K562 (cell line): Measurements from ENCODE around the gene EMC6. TPM values are rescaled to one million over a fixed set of nuclear protein-coding genes. Genes with fewer than 3 reads are reported as not detected.

ENCODE experiments used
- BRD4 ChIP-seq: fragments of 200-600 bp; sonication (generic); IDR thresholded peaks from 2 replicates; pipeline ENCODE4 v1.6.1; 2017; ENCODE audit warnings: inconsistent platforms
- EHMT2 ChIP-seq: fragments of 450-650 bp; IDR thresholded peaks from 2 replicates; pipeline ENCODE4 v1.6.1; 2018; ENCODE audit warnings: antibody characterized with exemption
- HDAC2 ChIP-seq: fragments of 450-650 bp; IDR thresholded peaks from 2 replicates; pipeline ENCODE4 v1.6.1; 2016; ENCODE audit warnings: mild to moderate bottlenecking
- KLF13 ChIP-seq: fragments of 450-650 bp; IDR thresholded peaks from 2 replicates; pipeline ENCODE4 v1.6.1; 2016; ENCODE audit warnings: missing genetic modification characterization, low read depth, mild to moderate bottlenecking, missing compliant biosample characterization, moderate library complexity, borderline replicate concordance
- MED1 ChIP-seq: sonication (generic); formaldehyde crosslinking; IDR thresholded peaks from 2 replicates; pipeline ENCODE4 v1.8.1; 2023; ENCODE audit warnings: missing genetic modification reagents, borderline replicate concordance
- NFRKB ChIP-seq: fragments of 450-650 bp; IDR thresholded peaks from 2 replicates; pipeline ENCODE4 v1.6.1; 2016; ENCODE audit warnings: low read depth
- PHF21A ChIP-seq: fragments of 450-650 bp; IDR thresholded peaks from 2 replicates; pipeline ENCODE4 v1.6.1; 2017; ENCODE audit warnings: low read depth, borderline replicate concordance
- RAD21 ChIP-seq, 2 experiments: fragments of 250-450 bp in 1 of 2; fragments of 450-650 bp in 1 of 2; sonication (Bioruptor Pico) in 1 of 2; formaldehyde crosslinking in 1 of 2; IDR thresholded peaks in 1 of 2; conservative IDR thresholded peaks in 1 of 2; 2 replicates each; pipeline versions ENCODE4 v1.4.0 to v1.8.0; 2020 to 2022; ENCODE audit warnings: mild to moderate bottlenecking in 2 of 2, moderate library complexity in 1 of 2
- RCOR1 ChIP-seq, 2 experiments: IDR thresholded peaks; 2 replicates each; pipeline ENCODE4 v1.6.1; 2012; ENCODE audit warnings: low read depth in 2 of 2, low read length in 2 of 2, borderline replicate concordance in 1 of 2, improper control_type of control experiment in 1 of 2
- TEAD4 ChIP-seq, 2 experiments: sonication (generic) in 1 of 2; formaldehyde crosslinking in 1 of 2; IDR thresholded peaks; 2 replicates each; pipeline versions ENCODE4 v1.6.1 to v1.8.0; 2012 to 2022; ENCODE audit warnings: borderline replicate concordance in 1 of 2, inconsistent platforms in 1 of 2, low read length in 1 of 2, mild to moderate bottlenecking in 1 of 2, missing genetic modification reagents in 1 of 2
- U2AF2 ChIP-seq: fragments of 200-400 bp; formaldehyde crosslinking; optimal IDR thresholded peaks from 2 replicates; pipeline ENCODE3; 2017; ENCODE audit warnings: low read depth, mild to moderate bottlenecking, low read length
- UBTF ChIP-seq, 2 experiments: IDR thresholded peaks; 2 replicates each; pipeline ENCODE4 v1.6.1; 2012; ENCODE audit warnings: improper control_type of control experiment in 2 of 2, low read depth in 2 of 2, low read length in 2 of 2, borderline replicate concordance in 1 of 2
- ZNF407 ChIP-seq: fragments of 450-650 bp; IDR thresholded peaks from 2 replicates; pipeline ENCODE4 v1.6.1; 2016; ENCODE audit warnings: low read depth
- ZNF584 ChIP-seq: fragments of 200-800 bp; sonication (Bioruptor generic); IDR thresholded peaks from 2 replicates; pipeline ENCODE4 v1.6.1; 2016; ENCODE audit warnings: low read depth, mild to moderate bottlenecking, missing genetic modification characterization, missing compliant biosample characterization
- ZNF644 ChIP-seq: fragments of 200-800 bp; sonication (Bioruptor generic); IDR thresholded peaks from 2 replicates; pipeline ENCODE4 v1.6.1; 2016; ENCODE audit warnings: low read depth, missing genetic modification characterization, missing compliant biosample characterization
- polyA plus RNA-seq, 8 experiments: library from polyadenylated mRNA; depleted of rRNA in 4 of 8; stranded (reverse) in 5 of 8; unstranded in 3 of 8; fragments of >200 nt; fragmentation: Nextera tagmentation in 2 of 8; fragmentation: Illumina TruSeq in 1 of 8; extraction: Ambion mirVana in 2 of 8; extraction: Trizol in 1 of 8; gene quantifications; 2 replicates each; pipeline versions ENCODE4 v1.2.1 to v1.2.3, GENCODE V29; 2011 to 2014; ENCODE audit warnings: inconsistent platforms in 1 of 8, missing spikeins in 1 of 8
- total RNA-seq, 7 experiments: library from RNA; depleted of rRNA in 6 of 7; stranded (reverse); fragments of >200 nt in 6 of 7; fragmentation: Illumina TruSeq in 2 of 7; extraction: Trizol in 2 of 7; gene quantifications; 2 replicates each; pipeline versions ENCODE4 v1.2.1 to v1.2.3, GENCODE V29; 2011 to 2021; ENCODE audit warnings: low replicate concordance in 1 of 7

The EMC6 gene
- total and polyA plus RNA-seq, 9 of the 15 experiments (the other 6 are each of a cell fraction or from before 2014, with no cell fraction given): 2.9 to 136 (median 24.9) TPM

DNA sequence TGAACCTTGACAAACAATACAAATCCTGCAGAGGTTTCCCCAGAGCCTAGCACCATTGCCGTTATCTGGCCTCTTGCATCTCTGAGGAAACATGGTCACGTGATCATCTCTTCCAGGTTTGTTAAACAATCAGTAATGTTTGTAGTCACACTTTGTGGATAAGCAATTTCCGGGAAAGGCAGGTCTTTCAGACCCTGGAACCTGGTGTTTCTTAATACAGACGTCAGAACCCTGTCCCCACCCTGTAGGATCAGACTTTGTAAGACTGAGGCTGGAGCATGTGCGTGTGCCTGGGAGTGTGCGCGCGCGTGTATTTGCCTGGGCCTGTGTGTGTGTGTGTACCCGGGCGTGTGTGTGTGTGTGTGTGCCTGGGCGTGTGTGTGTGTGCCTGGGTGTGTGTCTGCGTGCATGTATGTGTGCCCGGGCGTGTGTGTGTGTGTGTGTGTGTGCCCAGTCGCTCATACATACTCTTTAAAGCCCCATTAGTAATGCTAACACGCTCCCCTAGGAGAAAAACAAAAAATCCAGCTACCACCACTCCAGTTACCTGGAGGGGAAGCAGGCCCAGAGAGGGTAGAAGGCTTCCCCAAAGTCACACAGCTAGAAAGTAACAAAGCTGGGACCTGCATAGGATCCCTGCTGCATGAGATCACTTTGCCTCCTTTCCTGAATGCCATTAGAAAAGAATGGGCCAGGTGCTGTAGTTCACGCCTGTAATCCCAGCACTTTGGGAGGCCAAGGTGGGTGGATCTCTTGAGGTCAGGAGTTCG, 26.7 kb upstream of the EMC6 start (continued):
- no peak for TF ChIP-seq UBTF (IDR thresholded peaks at IDR 0.05; ENCODE audit: borderline replicate concordance in 1 of 2, low read depth in 2 of 2, low read length in 2 of 2)
- TF ChIP-seq ZNF644 (tag): no peak
- no peak for TF ChIP-seq RAD21 (CRISPR knock-in tag; conservative IDR thresholded peaks at IDR 0.05 in 1 of 2, IDR thresholded peaks at IDR 0.05 in 1 of 2)
- TF ChIP-seq PHF21A: no peak
- peak in 1 of 2 experiments; percentile 94; a peak in 2 of 4 replicates for TF ChIP-seq RCOR1 (IDR thresholded peaks at IDR 0.05; ENCODE audit: borderline replicate concordance in 1 of 2, low read depth in 2 of 2, low read length in 2 of 2)
- TF ChIP-seq NFRKB: no peak
- no peak for TF ChIP-seq MED1 (CRISPR knock-in tag)
- no peak for TF ChIP-seq BRD4
- peak; percentile 55; the same call in 1 of the 2 replicates for TF ChIP-seq HDAC2
- no peak for TF ChIP-seq U2AF2
- TF ChIP-seq TEAD4 (IDR thresholded peaks at IDR 0.05; ENCODE audit: low read length): peak; percentile 60; the same call in 1 of the 2 replicates
- no peak for TF ChIP-seq TEAD4 (CRISPR knock-in tag; IDR thresholded peaks at IDR 0.05; ENCODE audit: borderline replicate concordance)
- no peak for TF ChIP-seq KLF13 (tag)
- no peak for TF ChIP-seq ZNF584 (CRISPR knock-in tag)
- TF ChIP-seq EHMT2: no peak
- TF ChIP-seq ZNF407: no peak
